CD1c-positive myeloid dendritic cell (primary cell): ENCODE data around the gene CDAN1.
A peak's percentile ranks its signal among the peaks of the same experiment; 100 is the strongest.
"Not testable (repeated sequence)": the region's sequence is repeated elsewhere in the genome, so short reads cannot be mapped to it uniquely, and the experiment has no call there.

Experiments
- DNase-seq: peaks from one replicate; pipeline ENCODE4 v3.0.0-alpha.2; 2016; ENCODE audit errors: extremely low spot score

CDAN1 gene, protein sequence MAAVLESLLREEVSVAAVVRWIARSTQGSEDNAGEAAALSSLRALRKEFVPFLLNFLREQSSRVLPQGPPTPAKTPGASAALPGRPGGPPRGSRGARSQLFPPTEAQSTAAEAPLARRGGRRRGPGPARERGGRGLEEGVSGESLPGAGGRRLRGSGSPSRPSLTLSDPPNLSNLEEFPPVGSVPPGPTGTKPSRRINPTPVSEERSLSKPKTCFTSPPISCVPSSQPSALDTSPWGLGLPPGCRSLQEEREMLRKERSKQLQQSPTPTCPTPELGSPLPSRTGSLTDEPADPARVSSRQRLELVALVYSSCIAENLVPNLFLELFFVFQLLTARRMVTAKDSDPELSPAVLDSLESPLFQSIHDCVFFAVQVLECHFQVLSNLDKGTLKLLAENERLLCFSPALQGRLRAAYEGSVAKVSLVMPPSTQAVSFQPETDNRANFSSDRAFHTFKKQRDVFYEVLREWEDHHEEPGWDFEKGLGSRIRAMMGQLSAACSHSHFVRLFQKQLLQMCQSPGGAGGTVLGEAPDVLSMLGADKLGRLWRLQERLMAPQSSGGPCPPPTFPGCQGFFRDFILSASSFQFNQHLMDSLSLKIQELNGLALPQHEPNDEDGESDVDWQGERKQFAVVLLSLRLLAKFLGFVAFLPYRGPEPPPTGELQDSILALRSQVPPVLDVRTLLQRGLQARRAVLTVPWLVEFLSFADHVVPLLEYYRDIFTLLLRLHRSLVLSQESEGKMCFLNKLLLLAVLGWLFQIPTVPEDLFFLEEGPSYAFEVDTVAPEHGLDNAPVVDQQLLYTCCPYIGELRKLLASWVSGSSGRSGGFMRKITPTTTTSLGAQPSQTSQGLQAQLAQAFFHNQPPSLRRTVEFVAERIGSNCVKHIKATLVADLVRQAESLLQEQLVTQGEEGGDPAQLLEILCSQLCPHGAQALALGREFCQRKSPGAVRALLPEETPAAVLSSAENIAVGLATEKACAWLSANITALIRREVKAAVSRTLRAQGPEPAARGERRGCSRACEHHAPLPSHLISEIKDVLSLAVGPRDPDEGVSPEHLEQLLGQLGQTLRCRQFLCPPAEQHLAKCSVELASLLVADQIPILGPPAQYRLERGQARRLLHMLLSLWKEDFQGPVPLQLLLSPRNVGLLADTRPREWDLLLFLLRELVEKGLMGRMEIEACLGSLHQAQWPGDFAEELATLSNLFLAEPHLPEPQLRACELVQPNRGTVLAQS

DNA sequence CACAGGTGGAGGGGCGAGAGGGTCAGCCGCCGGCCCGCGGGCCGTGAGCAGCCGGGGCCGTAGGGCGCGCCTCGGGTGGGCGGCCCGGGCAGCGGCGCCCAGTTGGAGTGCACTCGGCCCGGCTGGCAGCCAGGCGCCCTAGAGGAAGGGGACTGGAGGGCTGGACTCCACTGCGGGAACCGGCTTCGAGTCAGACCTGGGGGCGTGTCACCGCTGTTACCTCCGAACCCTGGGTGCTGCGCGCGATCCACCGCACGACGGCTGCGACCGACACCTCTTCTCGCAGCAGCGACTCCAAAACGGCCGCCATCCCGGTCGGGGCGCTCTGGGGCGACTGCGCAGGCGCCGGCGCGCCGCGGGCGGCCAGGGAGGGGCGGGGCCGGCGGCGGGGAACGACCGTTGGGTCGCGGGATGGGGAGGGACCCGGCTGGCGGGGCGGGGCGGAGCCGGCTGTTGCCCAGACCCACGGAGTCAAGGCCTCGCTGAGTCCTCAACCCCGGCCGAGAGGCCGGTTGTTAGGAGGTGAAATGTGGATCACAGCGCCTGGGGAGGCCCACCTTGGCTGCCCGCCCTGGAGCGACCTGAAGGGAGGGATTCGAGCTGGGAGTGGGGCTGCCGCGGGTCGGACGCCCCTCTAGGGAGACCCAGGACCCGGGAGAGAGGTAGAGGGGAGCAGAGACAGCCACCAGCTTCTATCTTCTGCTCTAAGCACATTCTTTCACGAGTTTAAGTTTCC, at the start of gene CDAN1:
TSS of gene CDAN1 (minus strand) at position 336 of the 736 bp plus-strand sequence. CDS start at position 310, 26 bp downstream.
- peak; percentile 94 for DNase-seq

DNA sequence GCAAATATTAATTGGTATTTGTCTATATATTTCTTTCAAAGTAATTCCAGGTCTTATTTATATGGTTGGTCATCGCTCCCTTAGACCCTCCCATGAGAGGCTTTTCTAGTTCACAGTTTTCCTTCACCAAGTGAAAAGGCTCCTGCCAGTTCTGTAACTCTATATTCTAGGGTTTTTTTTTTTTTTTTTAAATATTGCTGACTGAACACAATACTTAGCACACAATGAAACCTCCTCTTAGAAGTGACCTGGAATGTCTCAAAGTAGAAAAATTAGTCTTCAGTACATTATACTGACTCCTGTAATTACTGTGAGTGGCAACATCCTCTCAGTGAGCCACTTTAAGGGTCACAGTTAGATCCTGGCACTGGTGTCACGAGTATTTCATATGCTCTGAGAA, 48.6 kb upstream of the CDAN1 start:
- no peak for DNase-seq

DNA sequence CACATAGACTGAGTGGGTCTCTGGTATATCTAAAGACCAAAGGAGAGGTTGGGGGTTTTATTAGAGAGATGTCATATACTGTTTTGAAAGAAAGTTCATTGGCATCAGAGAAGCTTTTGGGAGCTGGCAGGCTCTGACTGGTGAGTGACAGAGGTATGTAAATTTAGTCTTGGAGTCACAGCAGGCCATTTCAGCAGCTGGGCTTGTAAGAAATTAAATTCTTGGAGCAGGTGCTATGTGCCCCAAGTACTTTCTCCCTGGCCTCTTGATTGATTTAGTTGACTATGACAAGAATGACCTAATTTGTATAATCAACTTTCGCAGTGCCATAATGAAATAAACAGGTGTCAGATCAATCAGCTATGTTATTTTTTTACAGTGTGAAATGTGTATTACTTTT, 47.8 kb upstream of the CDAN1 start:
- DNase-seq = no peak

DNA sequence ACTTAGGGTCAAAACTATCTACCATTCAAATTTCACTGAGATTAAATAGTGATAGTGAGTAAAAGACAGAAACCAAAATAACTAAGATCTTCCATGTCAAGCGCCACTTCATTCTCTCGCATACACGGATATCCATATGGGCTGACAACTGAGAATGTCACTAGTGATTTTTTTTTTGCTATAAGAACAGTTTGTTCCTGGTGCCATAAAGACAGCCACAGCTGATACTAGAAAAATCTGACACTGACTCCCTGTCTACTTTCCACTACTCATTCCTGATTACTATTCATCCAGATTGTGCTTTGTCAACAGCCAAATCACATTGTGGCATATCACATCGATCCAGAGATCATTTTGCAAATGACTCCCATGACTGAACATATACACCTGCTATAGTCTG, 45.8 kb upstream of the CDAN1 start:
- DNase-seq = no peak

DNA sequence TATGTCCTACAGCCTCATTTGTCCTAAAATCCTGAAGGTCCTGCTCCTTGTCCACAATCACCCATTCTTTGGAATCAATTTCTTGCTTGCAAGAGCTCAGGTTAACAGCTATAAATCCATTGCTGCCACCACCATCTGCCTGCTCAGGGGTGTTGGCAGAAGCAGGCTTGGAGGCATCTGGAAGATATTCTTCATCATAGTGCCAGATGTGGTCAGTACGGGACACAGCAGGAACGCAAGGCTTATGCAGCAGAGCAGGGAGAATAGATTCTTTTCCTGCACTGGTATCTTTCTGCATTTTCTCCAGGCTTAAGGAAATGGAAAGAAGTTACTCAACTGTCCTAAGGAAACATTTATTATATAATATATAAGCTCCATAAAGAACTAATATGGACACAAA, 38.5 kb upstream of the CDAN1 start:
- no peak for DNase-seq

DNA sequence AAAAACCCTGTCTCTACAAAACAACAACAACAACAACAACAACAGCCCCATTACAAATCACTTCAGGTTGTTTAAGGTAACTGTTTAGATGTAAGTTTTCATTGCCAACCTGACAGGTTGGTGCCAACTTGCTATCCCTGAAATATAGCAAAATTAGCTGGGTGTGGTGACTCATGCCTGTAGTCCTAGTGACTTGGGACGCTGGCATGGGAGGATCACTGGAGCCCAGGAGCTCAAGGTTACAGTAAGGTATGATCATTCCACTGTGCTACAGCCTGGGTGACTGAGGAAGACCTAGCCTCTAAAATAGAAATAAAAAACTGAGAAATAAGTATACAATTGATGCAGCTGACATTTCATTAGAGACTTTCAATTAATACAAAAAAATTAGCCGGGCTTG, 36.0 kb upstream of the CDAN1 start:
- no peak for DNase-seq

DNA sequence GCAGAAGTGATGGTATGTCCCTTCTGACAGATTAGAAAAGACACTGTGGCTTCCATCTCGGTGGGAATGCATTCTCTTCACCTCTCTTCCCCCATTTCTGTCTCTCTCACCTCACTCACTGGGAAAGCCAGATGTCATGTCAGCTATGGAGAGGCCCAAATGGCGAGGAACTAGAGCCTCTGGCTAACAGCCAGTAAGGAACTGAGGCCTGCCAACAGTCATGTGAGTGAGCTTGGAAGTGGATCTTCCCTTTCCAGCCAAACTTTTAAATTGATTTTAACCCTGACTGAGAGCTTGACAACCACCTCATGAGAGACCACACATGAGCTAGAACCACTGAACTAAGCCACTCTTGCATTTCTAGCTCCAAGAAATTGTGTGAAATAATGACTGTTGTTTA, 35.2 kb upstream of the CDAN1 start:
- no peak for DNase-seq

DNA sequence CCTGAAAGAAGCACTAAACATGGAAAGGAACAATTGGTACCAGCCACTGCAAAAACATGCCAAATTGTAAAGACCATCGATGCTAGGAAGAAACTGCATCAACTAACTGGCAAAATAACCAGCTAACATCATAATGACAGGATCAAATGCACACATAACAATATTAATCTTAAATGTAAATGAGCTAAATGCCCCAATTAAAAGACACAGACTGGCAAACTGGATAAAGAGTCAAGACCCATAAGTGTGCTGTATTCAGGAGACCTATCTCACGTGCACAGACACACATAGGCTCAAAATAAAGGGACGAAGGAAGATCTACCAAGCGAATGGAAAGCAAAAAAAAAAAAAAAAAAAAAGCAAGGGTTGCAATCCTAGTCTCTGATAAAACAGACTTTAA, 29.2 kb upstream of the CDAN1 start:
- not testable (repeated sequence) for DNase-seq

DNA sequence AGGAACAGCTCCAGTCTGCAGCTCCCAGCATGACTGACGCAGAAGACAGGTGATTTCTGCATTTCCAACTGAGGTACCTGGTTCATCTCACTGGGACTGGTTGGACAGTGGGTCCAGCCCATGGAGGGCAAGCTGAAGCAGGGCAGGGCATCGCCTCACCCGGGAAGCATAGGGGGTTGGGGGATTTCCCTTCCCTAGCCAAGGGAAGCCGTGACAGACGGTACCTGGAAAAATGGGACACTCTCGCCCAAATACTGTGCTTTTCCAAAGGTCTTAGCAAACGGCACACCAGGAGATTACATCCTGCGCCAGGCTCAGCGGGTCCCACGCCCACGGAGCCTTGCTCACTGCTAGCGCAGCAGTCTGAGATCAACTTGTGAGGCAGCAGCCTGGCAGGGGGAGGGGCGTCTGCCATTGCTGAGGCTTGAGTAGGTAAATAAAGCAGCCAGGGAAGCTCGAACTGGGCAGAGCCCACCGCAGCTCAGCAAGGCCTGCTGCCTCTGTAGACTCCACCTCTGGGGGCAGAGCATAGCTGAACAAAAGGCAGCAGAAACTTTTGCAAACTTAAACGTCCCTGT, 27.3 kb upstream of the CDAN1 start:
- not testable (repeated sequence) for DNase-seq

DNA sequence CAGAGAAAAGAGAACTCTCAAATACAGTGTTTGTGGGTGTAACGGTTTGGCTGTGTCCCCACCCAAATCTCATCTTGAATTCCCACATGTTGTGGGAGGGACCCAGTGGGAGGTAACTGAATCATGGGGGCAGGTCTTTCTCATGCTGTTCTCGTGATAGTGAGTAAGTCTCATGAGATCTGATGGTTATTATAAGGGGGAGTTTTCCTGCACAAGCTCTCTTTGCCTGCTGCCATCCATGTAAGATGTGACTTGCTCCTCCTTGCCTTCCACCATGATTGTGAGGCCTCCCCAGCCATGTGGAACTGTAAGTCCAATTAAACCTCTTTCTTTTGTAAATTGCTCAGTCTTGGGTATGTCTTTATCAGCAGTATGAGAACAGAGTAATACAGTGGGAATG, 24.9 kb upstream of the CDAN1 start:
- not testable (repeated sequence) for DNase-seq

DNA sequence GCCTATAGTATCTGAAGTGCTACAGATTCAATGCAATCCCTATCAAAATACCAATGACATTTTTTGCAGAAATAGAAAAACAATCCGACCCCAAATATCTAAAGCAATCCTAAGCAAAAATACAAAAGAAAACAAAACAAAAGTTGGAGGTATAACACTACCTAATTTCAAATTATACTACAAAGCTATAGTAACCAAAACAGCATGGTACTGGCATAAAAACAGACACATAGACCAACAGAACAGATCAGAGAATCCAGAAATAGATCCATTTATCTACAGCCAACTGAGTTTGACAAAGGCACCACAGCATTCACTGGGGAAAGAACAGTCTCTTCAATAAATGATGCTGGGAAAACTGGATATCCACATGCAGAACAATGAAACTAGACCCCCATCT, 23.8 kb upstream of the CDAN1 start:
- DNase-seq = no peak

DNA sequence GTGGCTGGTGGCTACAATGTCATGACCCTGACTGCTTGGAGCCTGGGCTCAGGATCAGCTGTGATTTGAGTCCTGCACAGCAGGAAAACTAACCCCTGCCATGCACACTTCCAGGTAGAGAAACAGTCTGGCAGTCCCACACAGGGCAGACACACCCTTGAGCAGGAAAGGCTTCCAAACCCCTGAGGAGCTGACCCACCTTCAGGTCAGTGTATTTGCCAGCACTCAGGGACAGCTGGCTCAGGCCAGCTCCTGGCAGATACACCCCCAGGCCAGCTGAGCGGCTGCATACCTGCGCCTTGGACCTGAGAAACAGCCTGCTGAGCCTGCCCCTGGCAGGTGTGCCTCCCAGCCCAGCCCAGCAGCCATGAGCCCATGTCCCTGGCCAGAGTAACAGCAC, 22.2 kb upstream of the CDAN1 start:
- DNase-seq = no peak

DNA sequence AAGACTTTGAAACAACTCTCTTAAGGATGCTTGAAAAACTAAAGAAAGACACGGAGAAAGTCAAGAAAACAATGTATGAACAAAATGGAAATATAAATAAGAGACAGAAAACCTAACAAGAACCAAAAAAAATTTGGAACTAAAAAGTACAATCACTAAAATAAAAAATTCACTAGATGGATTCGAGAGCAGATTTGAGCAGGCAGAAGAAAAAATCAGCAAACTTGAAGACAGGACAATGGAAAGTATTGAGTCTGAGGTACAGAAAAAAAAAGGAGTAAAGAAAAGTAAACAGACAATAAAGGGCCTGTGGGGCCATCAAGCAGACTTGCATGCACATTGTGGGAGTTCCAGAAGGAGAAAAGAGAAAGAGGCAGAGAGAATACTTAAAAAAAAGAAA, 13.4 kb upstream of the CDAN1 start:
- no peak for DNase-seq

DNA sequence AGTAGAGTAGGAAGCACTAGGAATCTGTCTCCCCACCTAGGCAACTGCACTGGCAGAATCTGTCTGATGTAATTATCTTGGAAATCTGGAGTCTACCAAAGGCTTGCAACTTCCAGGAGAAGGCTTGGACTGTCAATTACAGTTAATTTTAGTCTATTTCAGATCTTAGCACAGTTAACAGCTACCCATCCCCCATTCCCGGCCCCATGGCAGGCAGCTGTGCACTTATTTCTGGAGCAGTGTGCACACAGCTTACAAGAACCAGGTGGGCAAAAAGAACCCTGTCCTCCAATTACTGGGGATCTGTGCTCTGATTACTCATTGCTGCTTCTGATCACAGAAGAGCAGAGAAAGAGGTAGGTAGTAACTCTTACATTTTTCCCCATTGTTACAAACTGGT, 12.3 kb upstream of the CDAN1 start:
- DNase-seq = no peak

DNA sequence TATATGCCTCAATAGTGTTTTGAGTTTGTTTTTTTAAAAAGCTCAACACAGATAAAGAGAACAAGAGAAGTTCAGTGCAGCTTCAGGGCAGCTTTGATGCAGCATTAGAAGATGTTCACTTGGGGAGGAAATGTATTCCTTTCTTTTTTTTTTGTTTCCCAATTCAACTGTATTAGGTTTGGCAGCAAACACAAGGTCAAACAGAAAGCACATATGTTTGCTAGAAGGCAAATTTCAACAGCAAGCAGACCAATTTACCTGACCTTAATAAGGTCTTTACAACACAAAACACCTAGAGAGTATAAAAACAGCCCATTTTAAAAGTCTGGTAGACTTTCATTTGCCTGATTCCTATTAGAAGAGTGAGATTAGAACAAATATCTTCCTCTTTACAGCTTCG, 7.3 kb upstream of the CDAN1 start:
- DNase-seq = no peak

DNA sequence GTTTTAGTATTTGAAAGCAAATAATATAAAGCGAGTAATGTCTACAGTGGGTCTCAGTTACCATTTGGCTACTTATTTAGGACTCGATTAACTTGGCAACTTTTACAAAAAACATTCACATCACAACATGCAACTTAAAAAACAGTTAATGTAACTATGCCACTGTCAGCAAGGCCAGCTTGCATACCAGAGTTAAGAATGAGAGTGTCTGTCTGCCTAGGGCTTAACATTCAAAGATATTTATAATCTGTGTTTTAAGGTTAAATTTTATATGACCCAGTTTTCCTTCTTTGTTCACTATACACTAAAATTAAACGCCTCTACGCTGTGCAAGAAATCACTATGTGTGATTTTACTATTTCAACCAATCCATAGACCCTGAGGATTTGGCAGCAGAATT, 5.2 kb upstream of the CDAN1 start:
- no peak for DNase-seq

DNA sequence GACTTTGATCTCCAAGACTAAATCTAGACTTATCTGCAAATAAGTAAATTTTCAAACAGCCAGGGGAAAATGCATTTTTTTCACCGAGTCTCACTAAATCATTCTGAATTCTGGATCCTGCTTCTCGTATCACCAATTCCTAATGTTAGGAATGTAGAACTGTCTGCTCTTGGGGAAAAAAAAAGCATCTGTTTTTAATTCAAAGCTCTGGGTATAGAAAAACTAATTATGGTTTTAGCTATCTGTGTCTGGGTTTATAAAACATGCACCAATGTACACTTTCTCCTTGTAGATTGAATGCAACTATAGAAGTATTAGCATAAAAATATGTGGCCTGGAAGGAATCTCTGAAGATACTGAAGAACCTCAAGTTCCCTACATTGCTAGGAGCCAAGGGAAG, 4.8 kb upstream of the CDAN1 start:
- DNase-seq = no peak

DNA sequence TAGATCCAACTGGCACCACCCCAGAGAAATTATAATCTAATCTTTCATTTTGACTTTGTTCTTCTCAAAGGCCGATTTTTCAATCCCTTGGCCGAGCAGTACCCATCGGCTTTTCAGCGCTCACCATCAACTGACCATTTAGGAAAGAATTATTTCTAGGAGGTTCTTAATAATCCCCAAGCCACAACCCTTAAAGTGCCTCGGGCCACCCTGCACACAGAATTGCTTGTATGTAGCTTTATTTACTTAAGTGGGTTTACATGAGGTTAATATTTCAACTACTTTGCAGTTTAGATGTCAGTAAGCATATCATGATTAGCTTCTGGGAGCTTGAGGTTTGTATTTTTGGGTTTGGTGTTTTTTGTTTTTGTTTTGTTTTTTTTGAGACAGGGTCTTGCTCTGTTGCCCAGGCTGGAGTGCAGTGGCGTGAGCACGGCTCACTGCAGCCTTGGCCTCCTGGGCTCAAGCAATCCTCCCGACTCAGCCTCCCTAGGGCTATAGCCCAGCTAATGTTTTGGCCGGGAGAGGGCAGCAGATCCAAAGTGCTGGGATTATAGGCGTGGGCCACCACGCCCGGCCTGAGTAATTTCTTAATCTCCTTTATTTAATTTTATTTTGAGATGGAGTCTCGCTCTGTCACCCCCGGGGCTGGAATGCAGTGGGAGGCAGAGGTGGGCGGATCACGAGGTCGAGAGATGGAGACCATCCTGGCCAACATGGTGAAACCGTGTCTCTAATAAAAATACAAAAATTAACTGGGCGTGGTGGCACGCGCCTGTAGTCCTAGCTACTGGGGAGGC, 801 bp upstream of the CDAN1 start:
- no peak for DNase-seq

DNA sequence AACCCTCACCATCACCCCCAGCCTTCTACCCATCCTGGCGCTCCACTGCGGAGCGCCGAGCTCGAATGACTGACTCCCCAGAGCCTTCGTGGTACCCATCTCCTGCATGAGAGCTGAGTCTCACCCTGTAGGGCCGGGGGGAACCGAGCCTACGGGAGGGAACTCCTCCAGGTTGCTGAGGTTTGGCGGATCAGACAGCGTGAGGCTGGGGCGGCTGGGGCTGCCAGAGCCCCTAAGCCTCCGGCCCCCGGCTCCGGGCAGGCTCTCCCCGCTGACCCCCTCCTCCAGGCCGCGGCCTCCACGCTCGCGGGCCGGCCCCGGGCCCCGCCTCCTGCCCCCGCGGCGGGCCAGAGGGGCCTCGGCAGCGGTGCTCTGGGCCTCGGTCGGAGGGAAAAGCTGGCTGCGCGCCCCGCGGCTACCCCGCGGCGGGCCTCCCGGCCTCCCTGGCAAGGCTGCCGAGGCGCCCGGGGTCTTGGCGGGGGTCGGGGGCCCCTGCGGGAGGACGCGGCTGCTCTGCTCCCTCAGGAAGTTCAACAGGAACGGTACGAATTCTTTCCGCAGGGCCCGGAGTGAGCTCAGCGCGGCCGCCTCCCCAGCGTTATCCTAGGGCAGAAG, 643 bp downstream of the CDAN1 start:
- DNase-seq = peak; percentile 16
